ENCODE measurements around the gene OGA.

DNA sequence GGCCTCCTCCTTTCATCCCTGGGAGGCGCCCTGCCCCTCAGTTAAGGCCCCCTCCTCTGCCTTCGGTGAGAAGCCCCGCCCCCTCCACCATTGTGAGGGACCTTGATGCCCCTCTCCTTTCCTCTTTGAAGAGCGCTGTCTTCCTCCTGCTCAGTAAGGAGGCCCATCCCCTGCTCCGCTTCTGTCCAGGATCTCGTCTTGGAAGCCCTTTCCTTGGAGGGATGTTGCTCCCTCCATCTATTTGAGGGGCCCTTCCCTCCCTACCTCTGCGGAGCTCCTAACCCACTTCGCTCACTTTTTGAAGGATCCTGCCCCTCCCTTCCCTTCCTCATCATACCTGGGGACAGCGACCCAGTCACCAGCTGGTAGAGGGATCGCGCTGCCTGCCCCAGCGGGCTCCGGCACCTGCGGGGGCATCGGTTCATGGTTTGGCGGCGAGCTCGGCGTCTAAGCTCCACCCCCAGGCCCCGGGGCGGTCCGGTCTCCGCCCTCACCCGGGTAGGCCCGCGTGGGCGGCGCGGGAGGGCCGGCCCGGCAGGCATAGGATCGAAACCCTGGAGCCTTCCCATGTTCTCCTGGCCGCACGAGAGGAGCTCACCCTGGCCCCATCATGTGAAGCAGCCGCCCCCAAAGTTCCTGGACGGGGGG, 21.3 kb upstream of the OGA start:
- TF ChIP-seq, protein P1, sequence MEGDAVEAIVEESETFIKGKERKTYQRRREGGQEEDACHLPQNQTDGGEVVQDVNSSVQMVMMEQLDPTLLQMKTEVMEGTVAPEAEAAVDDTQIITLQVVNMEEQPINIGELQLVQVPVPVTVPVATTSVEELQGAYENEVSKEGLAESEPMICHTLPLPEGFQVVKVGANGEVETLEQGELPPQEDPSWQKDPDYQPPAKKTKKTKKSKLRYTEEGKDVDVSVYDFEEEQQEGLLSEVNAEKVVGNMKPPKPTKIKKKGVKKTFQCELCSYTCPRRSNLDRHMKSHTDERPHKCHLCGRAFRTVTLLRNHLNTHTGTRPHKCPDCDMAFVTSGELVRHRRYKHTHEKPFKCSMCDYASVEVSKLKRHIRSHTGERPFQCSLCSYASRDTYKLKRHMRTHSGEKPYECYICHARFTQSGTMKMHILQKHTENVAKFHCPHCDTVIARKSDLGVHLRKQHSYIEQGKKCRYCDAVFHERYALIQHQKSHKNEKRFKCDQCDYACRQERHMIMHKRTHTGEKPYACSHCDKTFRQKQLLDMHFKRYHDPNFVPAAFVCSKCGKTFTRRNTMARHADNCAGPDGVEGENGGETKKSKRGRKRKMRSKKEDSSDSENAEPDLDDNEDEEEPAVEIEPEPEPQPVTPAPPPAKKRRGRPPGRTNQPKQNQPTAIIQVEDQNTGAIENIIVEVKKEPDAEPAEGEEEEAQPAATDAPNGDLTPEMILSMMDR (IDR thresholded peaks at IDR 0.05): no peak
- TF ChIP-seq POLR2A (IDR thresholded peaks at IDR 0.05): no peak

Measured in testis (tissue), 2 donors.